NOMO-1 treated with dmso at 0.1 percent for 144 hours (cell line): ENCODE results near the gene C19orf53.
A peak's percentile ranks its signal among the peaks of the same experiment; 100 is the strongest.
"Not testable (repeated sequence)": the region's sequence is repeated elsewhere in the genome, so short reads cannot be mapped to it uniquely, and the experiment has no call there.

Experiments used
- DNase-seq: peaks from one replicate; lab custom pipeline; 2025; ENCODE audit not compliant: unreplicated experiment; lab: John Stamatoyannopoulos, UW

Gene C19orf53

DNA sequence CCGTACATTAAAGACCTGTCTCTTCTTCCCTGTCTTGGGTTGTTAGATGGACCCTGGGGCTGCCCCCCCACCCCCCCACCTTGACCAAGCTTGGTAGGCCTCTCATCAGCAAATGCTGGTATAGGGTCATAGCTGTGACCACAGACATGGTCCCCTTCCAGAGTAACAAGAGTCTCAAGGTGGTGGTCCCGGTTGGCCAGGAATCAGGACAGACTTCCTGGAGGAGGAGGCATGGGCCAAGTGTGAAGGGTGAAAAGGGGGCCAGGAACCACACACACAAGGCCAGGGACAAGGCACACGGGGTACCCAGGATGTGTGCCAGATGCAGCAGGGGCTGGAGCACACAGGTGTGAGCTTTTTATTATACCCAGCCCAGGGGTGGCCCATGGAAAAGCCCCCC, 11.0 kb upstream of the C19orf53 start:
- DNase-seq, result no peak

DNA sequence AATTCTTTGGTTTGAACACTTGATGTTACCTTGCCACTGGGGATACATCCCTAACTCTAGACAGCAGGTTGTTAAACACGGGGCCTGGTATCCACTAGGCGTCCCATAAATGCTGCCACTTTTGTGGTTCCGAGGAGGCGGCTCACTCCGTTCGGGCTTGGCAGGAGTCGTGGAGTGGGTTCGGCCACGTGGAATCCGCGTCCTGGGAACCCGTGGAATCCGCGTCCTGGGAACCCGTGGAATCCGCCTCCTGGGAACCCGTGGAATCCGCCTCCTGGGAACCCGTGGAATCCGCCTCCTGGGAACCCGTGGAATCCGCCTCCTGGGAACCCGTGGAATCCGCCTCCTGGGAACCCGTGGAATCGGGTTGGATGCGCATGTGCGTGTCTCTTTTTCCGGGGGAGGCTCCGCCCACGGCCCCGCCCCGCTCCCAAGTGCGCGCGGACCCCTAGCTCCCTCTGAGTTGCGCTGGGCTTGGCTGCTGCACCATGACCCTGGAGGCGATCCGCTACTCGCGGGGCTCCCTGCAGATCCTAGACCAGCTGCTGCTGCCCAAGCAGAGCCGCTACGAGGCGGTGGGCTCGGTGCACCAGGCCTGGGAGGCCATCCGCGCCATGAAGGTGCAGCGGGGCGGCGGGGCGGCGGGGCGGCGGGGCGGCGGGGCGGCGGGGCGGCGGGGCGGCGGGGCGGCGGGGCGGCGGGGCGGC, 10.0 kb upstream of the C19orf53 start, which contains the start of gene MRI1:
Gene MRI1 (plus strand): TSS at position 422 of the 707 bp plus-strand sequence. CDS start 67 bp downstream, at position 489.
- DNase-seq, result peak; percentile 26

DNA sequence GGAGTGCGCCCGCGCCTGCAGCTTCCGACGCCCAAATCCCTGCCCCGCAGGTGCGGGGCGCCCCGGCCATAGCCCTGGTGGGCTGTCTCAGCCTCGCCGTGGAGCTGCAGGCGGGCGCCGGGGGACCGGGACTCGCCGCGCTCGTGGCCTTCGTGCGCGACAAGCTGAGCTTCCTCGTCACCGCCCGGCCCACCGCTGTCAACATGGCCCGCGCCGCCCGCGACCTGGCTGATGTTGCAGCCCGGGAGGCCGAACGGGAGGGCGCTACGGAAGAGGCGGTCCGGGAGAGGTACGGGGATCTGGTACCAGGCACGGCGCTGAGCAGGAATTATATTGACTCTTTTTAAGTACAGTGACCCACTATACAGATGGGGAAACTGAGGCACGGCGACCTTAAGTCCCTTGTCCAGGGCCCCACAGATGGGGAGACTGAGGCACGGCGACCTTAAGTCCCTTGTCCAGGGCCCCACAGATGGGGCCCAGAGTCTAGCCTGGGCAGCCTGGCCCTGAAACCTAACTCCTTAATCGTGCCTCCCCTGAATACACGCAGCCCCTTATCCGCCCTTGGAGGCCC, 9.3 kb upstream of the C19orf53 start:
- DNase-seq, result no peak

DNA sequence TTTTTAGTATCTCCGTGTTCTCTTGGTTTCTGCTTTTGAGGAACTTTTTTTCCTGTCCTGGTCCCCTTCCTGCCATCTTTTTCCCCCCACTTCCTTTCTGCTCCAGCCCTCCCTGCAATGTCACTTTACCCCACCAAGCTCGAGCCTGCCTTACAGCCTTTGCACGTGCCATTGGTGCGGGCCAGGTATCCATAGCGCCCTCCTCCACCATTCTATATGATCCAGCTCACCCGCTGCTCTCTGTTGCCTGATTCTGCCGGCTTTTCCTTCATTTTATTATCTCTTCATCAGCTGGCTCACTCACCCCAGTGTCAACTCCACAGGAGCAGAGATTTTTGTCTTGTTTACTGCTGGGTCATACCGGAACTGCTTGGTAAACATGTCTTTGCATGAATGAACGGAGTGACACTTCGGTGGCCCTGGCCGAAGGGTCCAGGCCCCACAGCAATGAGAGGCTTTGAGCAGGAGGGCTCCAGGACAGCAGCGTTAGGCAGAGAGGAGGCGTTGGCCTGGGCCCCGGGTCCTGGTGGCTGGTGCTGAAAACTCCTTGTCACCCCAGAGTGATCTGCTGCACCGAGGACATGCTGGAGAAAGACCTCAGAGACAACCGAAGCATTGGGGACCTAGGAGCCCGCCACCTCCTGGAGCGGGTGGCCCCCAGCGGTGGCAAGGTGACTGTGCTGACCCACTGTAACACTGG, 8.7 kb upstream of the C19orf53 start:
- no peak for DNase-seq

DNA sequence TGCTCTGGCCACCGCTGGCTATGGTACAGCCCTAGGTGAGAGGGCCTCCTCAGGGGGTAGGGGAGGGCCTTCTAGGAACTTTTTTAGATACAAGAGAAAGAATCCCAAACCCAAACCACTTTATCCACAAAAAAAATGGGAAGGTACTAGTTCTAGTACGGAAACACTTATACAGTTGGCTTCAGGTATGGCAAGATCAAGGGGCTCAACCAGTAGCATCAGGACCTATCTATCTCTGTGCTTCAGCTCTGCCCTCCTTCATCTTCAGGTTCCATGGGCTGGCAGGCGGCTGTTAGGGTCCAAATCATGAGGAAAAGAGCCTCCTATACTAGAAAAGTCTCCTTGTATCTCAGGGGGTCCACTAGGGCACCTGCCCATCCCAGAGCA, 8.2 kb upstream of the C19orf53 start:
- no peak for DNase-seq

DNA sequence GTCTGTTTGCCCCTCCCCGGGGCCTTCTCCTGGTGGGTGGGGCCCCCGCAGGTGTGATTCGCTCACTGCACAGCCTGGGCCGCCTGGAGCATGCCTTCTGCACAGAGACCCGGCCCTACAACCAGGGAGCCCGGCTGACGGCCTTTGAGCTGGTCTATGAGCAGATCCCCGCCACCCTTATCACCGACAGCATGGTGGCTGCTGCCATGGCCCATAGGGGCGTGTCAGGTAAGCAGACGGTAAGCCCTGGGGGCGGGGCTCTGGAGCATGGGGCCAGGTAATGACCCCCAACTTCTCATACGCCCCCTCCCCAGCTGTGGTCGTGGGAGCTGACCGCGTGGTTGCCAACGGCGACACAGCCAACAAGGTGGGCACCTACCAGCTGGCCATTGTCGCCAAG, 5.7 kb upstream of the C19orf53 start:
- no peak for DNase-seq

DNA sequence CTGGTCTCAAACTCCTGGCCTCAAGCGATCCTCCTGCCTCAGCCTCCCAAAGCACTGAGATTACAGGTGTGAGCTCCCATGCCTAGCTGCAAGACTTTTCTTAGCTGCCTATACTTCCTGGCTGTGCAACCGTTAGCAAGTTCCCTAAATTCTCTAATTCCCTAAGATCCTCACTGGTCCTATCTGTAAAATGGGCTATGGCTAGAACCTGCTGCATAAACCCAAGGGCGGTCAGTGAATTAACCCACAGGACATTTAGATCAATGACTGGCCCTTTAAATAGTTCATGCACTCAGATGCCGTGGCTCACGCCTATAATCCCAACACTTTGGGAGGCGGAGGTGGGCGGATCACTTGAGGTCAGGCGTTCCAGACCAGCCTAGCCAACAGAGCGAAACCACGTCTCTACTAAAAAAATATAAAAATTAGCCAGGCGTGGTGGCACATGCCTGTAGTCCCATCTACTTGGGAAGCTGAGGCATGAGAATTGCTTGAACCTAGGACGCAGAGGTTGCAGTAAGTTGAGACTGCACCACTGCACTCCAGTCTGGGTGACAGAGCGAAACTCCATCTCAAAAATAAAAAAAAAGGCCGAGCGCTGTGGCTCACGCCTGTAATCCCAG, 4.1 kb upstream of the C19orf53 start:
- no peak for DNase-seq

DNA sequence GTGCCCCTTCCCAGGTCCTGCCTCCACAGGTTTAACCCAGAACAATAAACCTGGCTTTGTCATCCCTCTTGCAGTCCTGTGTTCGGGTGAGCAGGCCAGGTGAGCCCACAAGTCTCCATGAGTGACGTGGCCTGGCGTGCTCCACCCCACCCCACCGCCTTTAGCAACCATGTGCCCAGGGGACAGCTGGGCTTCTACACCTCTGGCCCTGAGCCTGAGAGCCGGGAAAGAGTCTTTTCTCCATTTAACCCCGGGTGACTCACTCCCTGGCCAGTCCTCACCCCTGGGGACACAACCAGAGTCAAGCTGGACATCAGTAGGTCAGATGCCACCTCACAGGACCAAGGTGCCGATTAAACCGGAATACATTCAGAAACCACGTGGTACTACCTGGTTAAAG, 4.1 kb downstream of the C19orf53 start:
- DNase-seq, result no peak

DNA sequence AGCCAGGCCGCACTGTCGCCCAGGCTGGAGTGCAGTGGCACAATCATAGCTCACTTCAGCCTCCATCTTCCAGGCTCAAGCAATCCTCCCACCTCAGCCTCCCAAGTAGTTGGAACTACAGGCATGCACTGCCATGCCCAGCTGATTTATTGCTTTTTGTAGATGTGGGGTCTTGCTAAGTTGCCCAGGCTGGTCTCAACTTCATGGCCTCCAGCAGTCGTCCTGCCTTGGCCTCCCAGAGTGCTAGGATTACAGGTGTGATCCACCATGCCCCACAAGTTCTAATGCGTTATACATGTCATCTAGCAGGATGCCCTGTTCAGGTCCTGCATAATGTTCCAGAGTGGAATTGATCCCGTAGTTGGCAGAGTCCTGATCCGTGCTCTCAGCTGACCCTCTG, 4.6 kb downstream of the C19orf53 start:
- no peak for DNase-seq

DNA sequence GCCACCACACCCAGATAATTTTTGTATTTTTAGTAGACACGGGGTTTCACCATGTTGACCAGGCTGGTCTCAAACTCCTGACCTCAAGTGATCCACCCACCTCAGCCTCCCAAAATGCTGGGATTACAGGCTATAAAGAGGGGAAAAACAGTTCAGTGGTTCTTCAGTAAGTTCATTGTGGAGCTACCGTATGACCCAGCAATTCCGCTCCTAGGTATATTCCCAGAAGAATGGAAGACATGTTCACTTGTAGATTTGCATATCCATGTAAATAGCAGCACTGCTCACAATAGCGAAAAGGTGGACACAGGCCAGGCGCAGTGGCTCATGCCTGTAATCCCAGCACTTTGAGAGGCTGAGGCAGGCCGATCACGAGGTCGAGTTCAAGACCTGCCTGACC, 5.5 kb downstream of the C19orf53 start:
- DNase-seq, result not testable (repeated sequence)

DNA sequence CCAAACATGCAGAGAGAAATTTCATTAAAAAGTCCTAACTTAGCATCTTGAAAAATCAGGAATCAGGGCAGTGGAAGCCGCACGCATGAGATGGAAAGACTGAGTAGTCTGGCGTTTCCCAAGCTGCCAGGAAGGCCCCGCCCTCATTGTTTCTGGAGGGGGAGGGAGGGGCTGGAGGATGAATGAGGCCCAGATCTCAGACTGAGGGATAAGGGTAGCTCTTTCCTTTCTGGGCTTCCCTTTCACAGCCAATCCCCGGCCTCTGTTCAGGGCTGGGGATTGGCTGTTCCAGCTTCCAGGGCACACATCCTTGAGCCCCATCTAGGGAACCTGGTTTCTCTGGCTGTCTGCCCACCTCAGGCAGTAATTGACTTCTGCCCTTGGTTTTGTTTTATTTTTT, 7.3 kb downstream of the C19orf53 start:
- no peak for DNase-seq

DNA sequence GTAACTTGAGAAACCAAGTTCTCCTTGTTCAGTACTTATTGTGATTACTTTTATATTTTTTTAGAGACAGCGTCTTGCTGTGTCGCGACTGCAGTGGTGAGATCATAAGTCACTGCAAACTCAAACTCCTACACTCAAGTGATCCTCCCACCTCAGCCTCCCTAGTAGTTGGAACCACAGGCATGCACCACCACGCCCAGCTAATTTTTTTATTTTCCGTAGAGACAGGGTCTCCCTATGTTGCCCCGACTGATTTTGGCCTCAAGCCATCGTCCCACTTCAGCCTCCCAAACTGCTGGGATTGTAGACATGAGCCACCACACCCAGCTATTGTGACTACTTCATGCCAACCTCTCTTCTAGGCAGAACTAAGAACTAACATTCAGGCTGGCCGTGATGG, 8.3 kb downstream of the C19orf53 start:
- DNase-seq, result no peak

DNA sequence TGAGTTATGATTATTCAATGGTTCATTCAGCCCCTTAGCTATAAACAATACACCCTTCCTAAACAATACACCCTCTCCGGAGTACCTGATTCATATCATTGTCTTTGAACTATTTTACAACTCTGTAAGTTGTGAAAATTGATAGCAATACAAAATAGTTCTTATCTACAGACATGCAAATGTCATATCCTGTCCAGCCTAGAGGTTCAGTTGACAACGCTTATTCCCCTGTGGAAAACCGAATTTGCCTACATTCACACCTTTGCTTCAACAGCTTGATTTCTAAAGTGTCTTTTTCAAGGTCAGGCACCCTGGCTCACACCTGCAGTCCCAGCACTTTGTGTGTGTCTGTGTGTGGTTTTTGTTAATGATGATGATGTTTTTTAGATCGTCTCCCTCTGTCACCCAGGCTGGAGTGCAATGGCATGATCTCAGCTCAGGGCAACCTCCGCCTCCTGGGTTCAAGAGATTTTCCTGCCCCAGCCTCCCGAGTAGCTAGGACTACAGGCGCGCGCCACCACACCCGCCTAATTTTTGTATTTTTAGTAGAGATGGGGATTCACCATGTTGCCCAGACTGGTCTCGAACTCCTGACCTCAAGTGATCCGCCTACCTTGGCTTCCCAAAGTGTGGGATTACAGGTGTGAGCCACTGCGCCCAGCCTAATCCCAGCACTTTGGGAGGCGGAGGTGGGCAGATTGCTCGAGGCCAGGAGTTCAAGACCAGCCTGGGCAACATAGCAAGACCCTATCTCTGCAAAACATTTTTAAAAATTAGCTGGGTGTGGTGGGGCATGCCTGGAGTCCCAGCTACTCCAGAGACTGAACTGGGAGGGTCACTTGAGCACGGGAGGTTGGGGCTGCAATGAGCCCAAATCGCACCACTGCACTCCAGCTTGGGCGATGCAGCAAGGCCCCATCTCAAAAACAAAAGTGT, 9.6 kb downstream of the C19orf53 start:
- no peak for DNase-seq

DNA sequence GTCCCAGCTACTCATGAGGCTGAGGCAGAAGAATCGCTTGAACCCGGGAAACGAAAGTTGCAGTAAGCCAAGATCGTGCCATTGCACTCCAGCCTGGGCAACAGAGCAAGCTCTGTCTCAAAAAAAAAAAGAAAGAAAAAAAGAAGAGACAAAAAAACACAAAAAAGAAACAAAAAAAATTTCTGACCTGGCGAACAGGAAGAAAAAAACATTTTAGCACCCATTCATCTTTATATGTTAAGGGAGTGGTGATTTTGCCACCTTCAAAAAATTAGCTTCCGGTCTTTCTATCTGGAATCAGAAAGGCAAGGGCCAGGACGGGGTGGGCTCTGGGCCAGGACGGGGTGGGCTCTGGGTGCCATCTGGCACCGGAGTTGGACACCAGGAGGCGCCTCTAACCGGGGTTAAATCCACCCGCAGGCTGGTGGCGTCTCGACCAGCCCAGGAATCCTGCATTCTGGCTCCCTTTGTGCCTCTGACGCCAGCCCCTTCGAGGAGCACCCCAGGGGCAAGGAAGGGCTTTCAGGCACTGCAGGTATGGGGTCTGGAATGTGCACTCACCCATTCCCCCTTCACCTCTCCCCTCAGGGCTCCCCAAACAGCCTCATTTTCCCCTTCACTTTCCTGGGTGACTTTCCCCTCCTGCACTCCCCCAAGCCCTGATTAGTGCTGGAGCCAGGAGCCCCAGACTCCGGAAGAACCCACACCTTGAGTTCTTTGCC, 10.6 kb downstream of the C19orf53 start:
- DNase-seq, result peak; percentile 16

DNA sequence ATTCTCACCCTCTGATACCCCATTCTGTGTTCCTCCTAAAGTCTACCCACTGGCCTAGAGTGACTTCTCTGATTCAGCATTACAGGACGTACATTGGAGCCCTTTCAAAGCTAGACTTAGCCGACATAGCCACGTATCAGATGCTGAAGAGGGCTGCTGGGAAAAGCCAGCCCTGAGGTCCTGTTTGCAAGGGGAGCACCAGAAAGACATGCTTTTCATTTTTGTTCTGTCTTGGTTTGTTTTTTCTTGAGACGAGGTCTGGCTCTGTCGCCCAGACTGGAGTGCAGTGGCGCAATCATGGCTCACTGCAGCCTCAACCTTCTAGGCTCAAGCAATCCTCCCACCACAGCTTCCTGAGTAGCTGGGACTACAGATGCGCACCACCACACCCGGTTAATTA, 14.7 kb downstream of the C19orf53 start:
- peak; percentile 30 for DNase-seq

DNA sequence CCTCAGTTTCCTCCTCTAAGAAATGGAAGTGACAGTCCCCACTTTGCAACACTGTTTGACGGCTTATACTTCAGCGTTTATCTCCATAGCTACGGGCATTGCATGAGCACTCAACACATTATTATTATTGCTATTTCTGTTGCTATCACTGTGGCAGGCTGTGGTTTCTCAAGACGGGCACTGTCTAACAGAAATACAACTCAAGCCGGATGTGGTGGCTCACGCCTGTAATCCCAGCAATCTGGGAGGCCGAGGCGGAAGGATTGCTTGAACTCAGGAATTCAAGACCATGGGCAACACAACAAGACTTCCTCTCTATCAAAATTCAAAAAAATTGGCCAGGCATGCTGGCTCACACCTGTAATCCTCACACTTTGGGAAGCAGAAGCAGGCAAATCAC, 16.1 kb downstream of the C19orf53 start:
- peak; percentile 76 for DNase-seq

DNA sequence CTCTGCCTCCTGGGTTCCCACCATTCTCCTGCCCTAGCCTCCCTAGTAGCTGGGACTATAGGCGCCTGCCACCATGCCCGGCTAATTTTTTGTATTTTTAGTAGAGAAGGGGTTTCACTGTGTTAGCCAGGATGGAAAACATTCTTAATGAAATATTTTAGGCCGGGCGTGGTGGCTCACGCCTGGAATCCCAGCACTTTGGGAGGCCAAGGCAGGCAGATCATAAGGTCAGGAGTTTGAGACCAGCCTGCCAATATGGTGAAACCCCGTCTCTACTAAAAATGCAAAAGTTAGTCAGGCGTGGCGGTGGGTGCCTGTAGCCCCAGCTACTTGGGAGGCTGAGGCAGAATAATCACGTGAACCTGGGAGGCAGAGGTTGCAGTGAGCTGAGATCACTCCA, 19.1 kb downstream of the C19orf53 start:
- not testable (repeated sequence) for DNase-seq

DNA sequence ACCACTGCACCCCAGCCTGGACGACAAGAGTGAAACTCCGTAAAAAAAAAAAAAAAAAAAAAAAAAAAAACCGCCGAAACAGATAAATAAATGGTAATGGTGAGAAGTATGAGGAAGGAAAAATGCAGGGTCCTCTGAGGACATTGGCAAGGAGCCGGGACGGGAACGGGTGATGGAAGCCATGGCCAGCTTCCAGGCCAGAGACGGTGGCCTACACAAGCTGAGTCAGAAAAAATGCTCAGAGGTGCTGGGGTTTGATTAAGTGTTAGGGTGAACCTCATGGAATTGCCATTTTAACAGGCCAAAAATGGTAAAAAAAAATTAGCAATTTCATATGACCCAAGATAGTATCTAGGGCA, 20.1 kb downstream of the C19orf53 start:
- no peak for DNase-seq

DNA sequence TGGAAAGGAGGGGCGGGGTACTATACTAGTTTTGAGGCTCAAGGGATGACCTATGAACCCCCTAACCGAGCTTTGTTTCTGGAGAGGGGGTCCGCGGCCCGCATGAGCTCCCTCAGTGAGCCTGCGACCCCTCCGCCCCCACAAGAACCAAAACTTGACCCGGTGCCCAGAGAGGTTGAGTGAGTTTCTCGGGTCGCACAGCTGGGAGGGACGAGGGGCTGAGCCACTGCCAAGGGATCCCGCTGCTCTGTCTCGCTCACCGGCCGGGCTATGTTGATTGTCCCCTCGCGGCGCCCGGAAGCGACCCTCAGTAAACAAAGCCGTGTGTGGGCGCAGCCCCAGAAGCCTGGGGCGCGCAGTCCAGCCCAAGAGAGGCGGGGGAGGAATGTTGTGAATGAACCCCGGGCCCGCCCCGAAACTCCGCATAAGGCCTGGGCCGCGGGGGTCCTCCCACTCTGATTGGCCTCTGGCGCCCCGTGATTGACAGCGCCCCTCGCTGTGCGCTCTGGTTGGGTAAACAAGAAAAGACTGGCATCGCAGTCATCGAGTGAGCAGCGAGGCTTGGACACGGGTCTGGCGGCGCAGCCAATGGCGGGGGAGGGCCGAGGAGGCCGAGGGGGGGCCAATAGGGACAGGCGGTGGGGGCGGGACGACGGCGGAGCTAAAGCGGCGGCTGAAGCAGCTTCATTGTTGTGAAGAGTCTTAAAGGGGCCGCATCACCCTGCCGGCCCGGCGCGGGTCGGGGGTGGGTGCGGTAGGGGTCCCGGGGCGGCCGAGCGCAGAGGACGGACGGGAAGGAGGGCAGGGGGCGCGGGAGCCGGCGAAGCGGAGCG, 20.7 kb downstream of the C19orf53 start, which contains the start of gene ZSWIM4:
Gene ZSWIM4 (plus strand): TSS at position 687 of the 833 bp plus-strand sequence. CDS start 206 bp downstream, outside the sequence.
- DNase-seq, result peak; percentile 97
